Nephron (organoid): Measurements from ENCODE around the gene ARHGEF11.
"Not testable (repeated sequence)": the region's sequence is repeated elsewhere in the genome, so short reads cannot be mapped to it uniquely, and the experiment has no call there.

Source experiments
- H3K27ac Mint-ChIP-seq, 3 experiments: 2 replicates each; pipeline ENCODE4 v1.8.0; 2020; ENCODE audit warnings: mixed read lengths in 3 of 3, mild to moderate bottlenecking in 2 of 3, moderate library complexity in 1 of 3
- H3K27me3 Mint-ChIP-seq: 2 replicates; pipeline ENCODE4 v1.8.0; 2021; ENCODE audit warnings: low read depth, mild to moderate bottlenecking, moderate library complexity, mixed read lengths
- H3K36me3 Mint-ChIP-seq: 2 replicates; pipeline ENCODE4 v1.8.0; 2020; ENCODE audit warnings: low read depth, mixed read lengths
- H3K4me1 Mint-ChIP-seq: 2 replicates; pipeline ENCODE4 v1.8.0; 2020; ENCODE audit warnings: mixed read lengths
- H3K4me3 Mint-ChIP-seq, 3 experiments: 2 replicates each; pipeline ENCODE4 v1.8.0; 2020; ENCODE audit warnings: mild to moderate bottlenecking in 3 of 3, mixed read lengths in 3 of 3, moderate library complexity in 2 of 3
- H3K9me3 Mint-ChIP-seq: 2 replicates; pipeline ENCODE4 v1.8.0; 2020; ENCODE audit warnings: mixed read lengths
- TF ChIP-seq, protein P1 (sequence below), 3 experiments: fragments of 200-600 bp; sonication (generic); IDR thresholded peaks; one replicate each; pipeline ENCODE4 v1.5.0; 2021; ENCODE audit warnings: antibody characterized with exemption in 3 of 3; ENCODE audit not compliant: unreplicated experiment in 3 of 3

The ARHGEF11 gene

GRCh38 chr1:157069601-157070000 is 24.1 kb upstream of the ARHGEF11 start:
- no peaks in the 10 kb centered on the region for H3K36me3 Mint-ChIP-seq
- H3K9me3 Mint-ChIP-seq = no peaks in the 10 kb centered on the region
- H3K27me3 Mint-ChIP-seq = peaks cover 4% of the 10 kb centered on the region
- H3K4me3 Mint-ChIP-seq = no peak overlapping the region
- TF ChIP-seq, protein P1, sequence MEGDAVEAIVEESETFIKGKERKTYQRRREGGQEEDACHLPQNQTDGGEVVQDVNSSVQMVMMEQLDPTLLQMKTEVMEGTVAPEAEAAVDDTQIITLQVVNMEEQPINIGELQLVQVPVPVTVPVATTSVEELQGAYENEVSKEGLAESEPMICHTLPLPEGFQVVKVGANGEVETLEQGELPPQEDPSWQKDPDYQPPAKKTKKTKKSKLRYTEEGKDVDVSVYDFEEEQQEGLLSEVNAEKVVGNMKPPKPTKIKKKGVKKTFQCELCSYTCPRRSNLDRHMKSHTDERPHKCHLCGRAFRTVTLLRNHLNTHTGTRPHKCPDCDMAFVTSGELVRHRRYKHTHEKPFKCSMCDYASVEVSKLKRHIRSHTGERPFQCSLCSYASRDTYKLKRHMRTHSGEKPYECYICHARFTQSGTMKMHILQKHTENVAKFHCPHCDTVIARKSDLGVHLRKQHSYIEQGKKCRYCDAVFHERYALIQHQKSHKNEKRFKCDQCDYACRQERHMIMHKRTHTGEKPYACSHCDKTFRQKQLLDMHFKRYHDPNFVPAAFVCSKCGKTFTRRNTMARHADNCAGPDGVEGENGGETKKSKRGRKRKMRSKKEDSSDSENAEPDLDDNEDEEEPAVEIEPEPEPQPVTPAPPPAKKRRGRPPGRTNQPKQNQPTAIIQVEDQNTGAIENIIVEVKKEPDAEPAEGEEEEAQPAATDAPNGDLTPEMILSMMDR (IDR thresholded peaks at IDR 0.05; ENCODE audit: unreplicated experiment in 3 of 3) = no peak
- no peak overlapping the region for H3K27ac Mint-ChIP-seq
- peaks cover 11% of the 10 kb centered on the region for H3K4me1 Mint-ChIP-seq

- not testable (repeated sequence) for H3K36me3 Mint-ChIP-seq, H3K27ac Mint-ChIP-seq, H3K27me3 Mint-ChIP-seq, H3K4me3 Mint-ChIP-seq, H3K4me1 Mint-ChIP-seq
- H3K9me3 Mint-ChIP-seq = peaks cover 14% of the 10 kb centered on the region
These were observed 13.7 kb upstream of the ARHGEF11 start for GRCh38 chr1:157059241-157059640.

- Mint-ChIP-seq H3K4me3 (no peak overlapping the region), H3K27me3 (peaks cover 4% of the 10 kb centered on the region), H3K9me3 (peaks cover 6% of the 10 kb centered on the region), H3K4me1 (no peaks in the 10 kb centered on the region), H3K27ac (no peak overlapping the region), H3K36me3 (no peaks in the 10 kb centered on the region)
- TF ChIP-seq, protein P1 (IDR thresholded peaks at IDR 0.05; ENCODE audit: unreplicated experiment in 3 of 3) = no peak
These were observed 10.7 kb upstream of the ARHGEF11 start for GRCh38 chr1:157056269-157056668.

DNA sequence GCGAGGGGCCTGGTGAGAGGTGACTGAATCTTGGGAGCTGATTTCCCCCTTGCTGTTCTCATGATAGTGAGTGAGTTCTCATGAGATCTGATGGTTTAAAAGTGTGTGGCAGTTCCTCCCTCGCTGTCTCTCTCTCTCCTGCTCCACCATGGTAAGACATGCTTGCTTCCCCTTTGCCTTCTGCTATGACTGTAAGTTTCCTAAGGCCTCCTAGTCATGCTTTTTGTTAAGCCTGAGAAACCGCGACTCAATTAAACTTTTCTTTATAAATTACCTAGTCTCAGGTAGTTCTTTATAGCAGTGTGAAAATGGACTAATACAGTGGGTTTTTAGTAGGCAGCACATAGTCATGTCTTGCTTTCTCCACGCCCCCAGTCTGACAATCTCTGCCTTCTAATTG is 10.2 kb upstream of the ARHGEF11 start:
- not testable (repeated sequence) for H3K36me3 Mint-ChIP-seq, H3K27me3 Mint-ChIP-seq, H3K4me3 Mint-ChIP-seq, H3K4me1 Mint-ChIP-seq, H3K9me3 Mint-ChIP-seq, H3K27ac Mint-ChIP-seq

- TF ChIP-seq, protein P1 (IDR thresholded peaks at IDR 0.05; ENCODE audit: unreplicated experiment in 3 of 3) = no peak
- Mint-ChIP-seq H3K4me1 (peaks cover 5% of the 10 kb centered on the region), H3K4me3 (no peak overlapping the region), H3K36me3 (no peaks in the 10 kb centered on the region), H3K9me3 (peaks cover 5% of the 10 kb centered on the region), H3K27me3 (peaks cover 11% of the 10 kb centered on the region), H3K27ac (no peak overlapping the region)
These were observed 5.3 kb upstream of the ARHGEF11 start for GRCh38 chr1:157050836-157051235.

DNA sequence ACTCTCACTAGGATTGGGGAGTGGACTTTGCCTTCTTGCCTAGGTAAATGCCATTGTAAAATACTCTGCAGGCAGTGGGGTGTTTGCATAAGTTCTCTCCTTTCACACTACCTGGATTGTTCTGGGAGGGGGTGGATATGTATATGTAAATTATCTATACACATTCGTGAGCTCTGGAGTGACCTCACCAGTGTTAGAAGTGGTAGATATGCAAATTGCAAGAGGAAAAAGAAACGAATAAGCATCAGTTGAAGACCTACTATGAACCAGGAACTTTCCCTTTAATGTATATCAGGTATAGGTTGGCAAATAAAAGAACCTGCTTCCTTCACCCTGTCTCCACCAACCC is 1.5 kb upstream of the ARHGEF11 start:
- peaks cover 37% of the 10 kb centered on the region for H3K4me1 Mint-ChIP-seq
- H3K36me3 Mint-ChIP-seq = peaks cover 1% of the 10 kb centered on the region
- H3K9me3 Mint-ChIP-seq = peaks cover 5% of the 10 kb centered on the region
- peak overlapping the region; percentile 90 to 99 (median 99) for H3K27ac Mint-ChIP-seq
- TF ChIP-seq, protein P1 (IDR thresholded peaks at IDR 0.05; ENCODE audit: unreplicated experiment in 3 of 3) = no peak
- peak overlapping the region; percentile 73 to 98 (median 80) for H3K4me3 Mint-ChIP-seq
- peaks cover 7% of the 10 kb centered on the region for H3K27me3 Mint-ChIP-seq

DNA sequence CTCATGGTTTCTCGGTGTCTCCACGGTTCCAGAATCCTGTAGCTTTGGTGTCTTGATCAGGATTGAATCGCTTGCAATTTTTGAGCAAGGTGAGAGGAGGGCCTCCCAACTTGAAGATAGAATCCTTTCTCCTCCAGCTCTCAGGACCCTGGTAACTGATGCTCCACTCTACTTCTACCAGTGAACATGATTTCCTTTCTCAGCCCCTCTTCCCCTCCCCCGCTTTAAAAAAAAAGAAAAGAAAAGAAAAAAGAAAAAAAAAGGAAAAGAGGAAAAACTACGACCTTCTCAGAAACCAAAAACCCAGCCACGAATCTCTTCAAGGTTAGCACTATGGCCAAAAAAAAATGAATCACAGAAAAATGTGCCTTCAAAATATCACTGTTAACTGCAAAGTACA is 1.2 kb downstream of the ARHGEF11 start:
- H3K4me1 Mint-ChIP-seq = peaks cover 51% of the 10 kb centered on the region
- peaks cover 5% of the 10 kb centered on the region for H3K36me3 Mint-ChIP-seq
- peak overlapping the region; percentile 66 to 99 (median 78) for H3K27ac Mint-ChIP-seq
- TF ChIP-seq, protein P1 (IDR thresholded peaks at IDR 0.05; ENCODE audit: unreplicated experiment in 3 of 3) = no peak
- H3K9me3 Mint-ChIP-seq = no peaks in the 10 kb centered on the region
- peaks cover 1% of the 10 kb centered on the region for H3K27me3 Mint-ChIP-seq
- H3K4me3 Mint-ChIP-seq = peak overlapping the region; percentile 93 to 94 (median 93)
